Measurements from ENCODE around the gene HACE1.
A peak's percentile ranks its signal among the peaks of the same experiment; 100 is the strongest.

DNA sequence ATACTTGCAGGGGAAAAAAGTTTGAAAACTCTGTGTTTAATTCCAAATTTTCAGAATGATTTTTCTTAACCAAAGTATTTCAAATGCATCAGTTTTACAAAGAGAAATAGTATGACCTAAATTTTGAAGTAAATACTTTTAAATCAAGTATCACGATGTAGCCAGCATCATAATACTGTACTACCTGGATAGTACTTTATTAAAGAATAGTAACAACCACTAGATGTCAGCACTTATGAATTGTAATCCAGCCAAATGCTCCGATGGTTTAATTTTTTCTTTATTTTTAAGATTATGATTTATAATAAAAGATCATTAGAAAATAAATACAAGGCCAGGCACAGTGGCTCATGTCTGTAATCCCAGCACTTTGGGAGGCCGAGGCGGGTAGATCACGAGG, 37.2 kb upstream of the HACE1 start:
- no peak for TF ChIP-seq YY1 (IDR thresholded peaks at IDR 0.05; ENCODE audit: low read depth)
- TF ChIP-seq, protein P1, sequence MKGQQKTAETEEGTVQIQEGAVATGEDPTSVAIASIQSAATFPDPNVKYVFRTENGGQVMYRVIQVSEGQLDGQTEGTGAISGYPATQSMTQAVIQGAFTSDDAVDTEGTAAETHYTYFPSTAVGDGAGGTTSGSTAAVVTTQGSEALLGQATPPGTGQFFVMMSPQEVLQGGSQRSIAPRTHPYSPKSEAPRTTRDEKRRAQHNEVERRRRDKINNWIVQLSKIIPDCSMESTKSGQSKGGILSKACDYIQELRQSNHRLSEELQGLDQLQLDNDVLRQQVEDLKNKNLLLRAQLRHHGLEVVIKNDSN (IDR thresholded peaks at IDR 0.05) = no peak
- TF ChIP-seq CEBPB (IDR thresholded peaks at IDR 0.05) = no peak
- TF ChIP-seq TAF1 (IDR thresholded peaks at IDR 0.05; ENCODE audit: low read depth) = no peak
- TF ChIP-seq EP300 (IDR thresholded peaks at IDR 0.05; ENCODE audit: borderline replicate concordance) = no peak
- no peak for TF ChIP-seq FOXM1 (IDR thresholded peaks at IDR 0.05; ENCODE audit: borderline replicate concordance, low read depth)
- TF ChIP-seq TCF12 (IDR thresholded peaks at IDR 0.05; ENCODE audit: low read depth) = no peak
- TF ChIP-seq, protein P2, sequence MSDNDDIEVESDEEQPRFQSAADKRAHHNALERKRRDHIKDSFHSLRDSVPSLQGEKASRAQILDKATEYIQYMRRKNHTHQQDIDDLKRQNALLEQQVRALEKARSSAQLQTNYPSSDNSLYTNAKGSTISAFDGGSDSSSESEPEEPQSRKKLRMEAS (IDR thresholded peaks at IDR 0.05) = no peak
- no peak for TF ChIP-seq EGR1 (IDR thresholded peaks at IDR 0.05)
- TF ChIP-seq RAD21 (IDR thresholded peaks at IDR 0.05; ENCODE audit: low read depth) = 0 out of 2 replicates have a peak, but pooled peaks have one; percentile 23
